GM15510 (cell line): ENCODE data around the gene PLCG1.

Experiments
- POLR2A ChIP-seq: IDR thresholded peaks from 3 replicates; pipeline ENCODE4 v1.6.1; 2011; ENCODE audit warnings: borderline replicate concordance; ENCODE audit not compliant: insufficient read length; ENCODE audit errors: extremely low read depth

Gene PLCG1

DNA sequence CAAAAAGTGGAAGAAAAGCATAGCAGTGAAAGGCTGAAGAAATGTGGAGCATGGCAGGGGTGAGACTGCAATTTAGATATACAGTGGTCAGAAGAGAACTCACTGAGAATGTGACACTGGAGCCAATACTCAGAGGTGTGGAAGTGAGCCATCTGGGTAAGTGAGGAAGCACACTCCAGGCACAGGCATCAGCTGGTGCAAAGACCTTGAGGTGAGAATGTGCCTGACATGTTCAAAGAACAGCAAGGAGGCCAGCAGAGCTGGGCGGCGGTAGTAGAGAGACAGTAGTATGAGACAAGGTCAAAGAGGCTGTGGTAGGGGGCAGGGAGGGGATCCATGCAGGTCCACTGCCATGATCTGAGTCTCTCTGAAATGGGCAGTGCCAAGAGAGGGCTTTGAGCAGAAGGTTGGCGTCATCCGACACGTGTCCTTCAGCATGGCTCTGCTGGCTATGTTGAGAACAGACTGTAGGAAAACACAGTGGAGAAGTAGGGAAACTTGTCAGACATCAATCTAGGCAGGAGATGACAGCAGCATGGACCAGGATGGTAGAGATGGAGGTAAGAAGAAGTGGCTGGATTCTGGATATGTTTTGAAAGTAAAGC is 84.4 kb downstream of the PLCG1 start:
- no peak for TF ChIP-seq POLR2A

DNA sequence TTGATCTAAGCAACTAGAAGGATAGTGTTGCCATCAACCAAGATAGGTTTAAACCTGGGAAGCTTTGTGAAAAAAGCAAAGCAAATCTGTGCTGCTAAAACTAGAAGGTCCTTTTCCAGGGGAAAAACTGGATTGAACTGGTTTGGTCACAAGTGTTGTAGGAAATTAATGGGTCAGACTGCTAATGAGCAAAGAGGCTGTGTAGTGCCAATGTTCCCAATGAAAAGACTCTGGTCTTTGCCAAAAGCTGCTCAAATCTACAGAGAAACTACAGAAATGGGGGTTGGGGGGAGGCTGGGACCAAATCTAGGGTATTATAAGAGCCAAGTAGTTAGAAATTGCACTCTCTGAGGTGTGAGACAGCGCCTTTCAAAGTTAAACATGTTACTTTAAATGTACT is 85.0 kb downstream of the PLCG1 start:
- TF ChIP-seq POLR2A, result no peak

DNA sequence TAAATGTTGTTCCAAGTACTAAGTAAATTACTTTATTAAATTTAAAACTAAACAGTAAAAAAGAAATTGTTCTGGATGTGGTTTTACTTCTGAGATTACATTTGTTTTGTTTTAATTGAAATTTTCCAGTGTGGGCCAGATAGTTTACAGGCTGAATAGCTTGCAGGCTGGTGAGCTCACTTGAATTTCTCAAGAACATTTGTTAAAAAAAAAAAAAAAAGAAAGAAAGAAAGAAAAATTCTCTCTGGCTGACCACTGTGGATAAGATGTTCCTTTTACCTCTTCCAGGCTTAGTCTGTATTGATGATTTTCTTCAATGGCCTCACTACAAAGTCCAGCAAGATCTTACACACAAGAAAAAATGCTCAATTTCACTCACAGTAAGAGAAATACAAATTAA is 85.4 kb downstream of the PLCG1 start:
- no peak for TF ChIP-seq POLR2A

DNA sequence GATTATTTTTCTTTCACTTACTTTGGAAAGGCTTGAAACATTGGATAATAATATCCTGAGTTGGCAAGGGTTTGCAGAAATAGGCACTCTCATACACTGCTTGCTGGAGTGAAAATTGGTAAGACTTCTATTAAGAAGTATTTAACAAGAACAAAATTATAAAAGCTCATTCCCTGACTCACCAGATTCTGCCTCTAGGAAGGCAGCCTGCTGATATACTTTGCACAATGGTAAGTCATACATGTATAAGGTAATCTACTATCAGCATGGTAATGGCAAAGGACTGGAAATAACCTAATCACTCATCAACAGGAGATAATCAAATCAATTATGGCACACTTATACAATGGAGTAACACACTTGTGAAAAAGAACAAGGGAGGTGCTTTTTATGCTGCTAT is 85.8 kb downstream of the PLCG1 start:
- no peak for TF ChIP-seq POLR2A

DNA sequence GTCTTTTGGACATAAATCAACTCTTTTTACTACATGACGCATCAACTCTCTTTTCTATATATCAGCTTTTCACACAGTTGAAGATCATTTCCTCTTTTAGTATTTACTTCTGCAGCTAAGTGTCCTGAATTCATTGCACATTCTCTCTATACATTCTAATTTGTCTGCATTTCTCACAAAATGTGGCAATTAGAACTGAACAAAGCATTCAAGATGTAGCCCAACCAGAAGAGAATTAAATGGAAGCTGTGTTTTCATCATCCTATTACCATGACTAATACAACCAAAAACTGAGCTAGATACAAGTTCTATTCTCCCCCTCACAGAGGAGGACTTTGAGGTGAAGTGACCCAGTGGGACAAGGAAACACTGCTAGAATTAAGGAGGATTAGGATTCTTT is 86.9 kb downstream of the PLCG1 start:
- no peak for TF ChIP-seq POLR2A

DNA sequence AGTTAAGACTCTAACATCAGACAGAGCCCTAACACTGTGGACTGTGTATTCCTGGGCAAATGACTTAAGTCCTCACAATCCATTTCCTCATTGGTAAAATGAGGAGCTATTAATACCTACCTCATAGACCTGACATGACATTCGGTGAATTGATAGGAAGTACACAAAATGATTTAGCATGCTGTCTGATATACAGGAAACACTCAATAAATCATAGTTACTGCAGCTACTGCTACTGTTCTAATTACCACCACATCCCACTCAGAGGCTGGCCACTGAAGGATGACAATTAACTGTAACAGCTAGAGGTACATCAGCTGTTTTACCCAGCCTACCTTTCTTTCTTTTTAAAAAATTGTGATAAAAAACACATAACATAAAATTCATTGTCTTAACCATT is 87.7 kb downstream of the PLCG1 start:
- no peak for TF ChIP-seq POLR2A

DNA sequence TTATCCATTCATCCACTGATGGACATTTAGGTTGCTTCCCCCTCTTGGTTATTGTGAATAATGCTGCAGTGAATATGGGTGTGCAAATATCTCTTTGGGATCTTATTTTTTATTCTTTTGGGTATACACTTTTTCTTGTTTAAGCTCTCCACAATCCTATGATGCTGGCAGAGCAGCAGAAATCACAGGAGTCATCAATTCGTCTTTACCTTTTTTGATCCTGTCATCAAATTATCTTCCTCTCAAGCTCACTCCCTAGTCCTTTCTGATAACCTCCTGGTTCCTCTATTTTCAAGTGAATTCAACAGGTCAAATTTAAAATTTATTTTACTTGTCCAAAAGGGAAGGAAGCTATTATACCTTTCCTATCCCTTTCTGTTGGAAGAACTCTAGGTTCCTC is 89.1 kb downstream of the PLCG1 start:
- TF ChIP-seq POLR2A, result no peak
